Neural progenitor cell (in vitro differentiated cells): ENCODE measurements around the gene NKAIN1.
"Not testable (repeated sequence)": the region's sequence is repeated elsewhere in the genome, so short reads cannot be mapped to it uniquely, and the experiment has no call there.

Source experiments
- EZH2 ChIP-seq: fragments of 200-600 bp; sonication (generic); IDR thresholded peaks from 2 replicates; pipeline ENCODE4 v1.6.1; 2017; ENCODE audit warnings: antibody characterized with exemption, mild to moderate bottlenecking, moderate library complexity
- EZH2phosphoT487 ChIP-seq: fragments of 200-600 bp; sonication (generic); IDR thresholded peaks from 2 replicates; pipeline ENCODE4 v1.6.1; 2017; ENCODE audit warnings: antibody characterized with exemption
- TF ChIP-seq, protein P1 (sequence below): fragments of 200-600 bp; sonication (generic); IDR thresholded peaks from 2 replicates; pipeline ENCODE4 v1.5.1; 2017; ENCODE audit warnings: antibody characterized with exemption, mild to moderate bottlenecking

DNA sequence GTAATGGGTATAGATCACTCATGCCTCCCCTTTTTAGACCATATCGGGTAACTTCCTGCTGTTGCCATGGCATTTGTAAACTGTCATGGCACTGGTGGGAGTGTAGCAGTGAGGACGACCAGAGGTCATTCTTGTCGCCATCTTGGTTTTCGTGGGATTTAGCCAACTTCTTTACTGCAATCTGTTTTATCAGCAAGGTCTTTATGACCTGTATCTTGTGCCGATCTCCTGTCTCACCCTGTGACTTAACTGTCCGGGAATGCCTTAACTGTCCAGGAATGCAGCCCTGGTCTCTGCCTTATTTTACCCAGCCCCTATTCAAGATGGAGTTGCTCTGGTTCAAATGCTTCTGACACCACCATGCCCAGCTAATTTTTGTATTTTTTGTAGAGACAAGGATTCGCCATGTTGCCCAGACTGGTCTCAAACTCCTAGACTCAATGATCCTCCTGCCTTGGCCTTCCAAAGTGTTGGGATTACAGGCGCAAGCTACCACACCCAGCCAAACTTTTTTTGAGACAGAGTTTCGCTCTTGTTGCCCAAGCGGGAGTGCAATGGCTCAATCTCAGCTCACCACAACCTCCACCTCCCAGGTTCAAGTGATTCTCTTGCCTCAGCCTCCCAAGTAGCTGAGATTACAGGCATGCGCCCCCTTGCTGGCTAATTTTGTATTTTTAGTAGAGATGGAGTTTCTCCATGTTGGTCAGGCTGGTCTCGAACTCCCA is 100.7 kb downstream of the NKAIN1 start:
- TF ChIP-seq, protein P1, sequence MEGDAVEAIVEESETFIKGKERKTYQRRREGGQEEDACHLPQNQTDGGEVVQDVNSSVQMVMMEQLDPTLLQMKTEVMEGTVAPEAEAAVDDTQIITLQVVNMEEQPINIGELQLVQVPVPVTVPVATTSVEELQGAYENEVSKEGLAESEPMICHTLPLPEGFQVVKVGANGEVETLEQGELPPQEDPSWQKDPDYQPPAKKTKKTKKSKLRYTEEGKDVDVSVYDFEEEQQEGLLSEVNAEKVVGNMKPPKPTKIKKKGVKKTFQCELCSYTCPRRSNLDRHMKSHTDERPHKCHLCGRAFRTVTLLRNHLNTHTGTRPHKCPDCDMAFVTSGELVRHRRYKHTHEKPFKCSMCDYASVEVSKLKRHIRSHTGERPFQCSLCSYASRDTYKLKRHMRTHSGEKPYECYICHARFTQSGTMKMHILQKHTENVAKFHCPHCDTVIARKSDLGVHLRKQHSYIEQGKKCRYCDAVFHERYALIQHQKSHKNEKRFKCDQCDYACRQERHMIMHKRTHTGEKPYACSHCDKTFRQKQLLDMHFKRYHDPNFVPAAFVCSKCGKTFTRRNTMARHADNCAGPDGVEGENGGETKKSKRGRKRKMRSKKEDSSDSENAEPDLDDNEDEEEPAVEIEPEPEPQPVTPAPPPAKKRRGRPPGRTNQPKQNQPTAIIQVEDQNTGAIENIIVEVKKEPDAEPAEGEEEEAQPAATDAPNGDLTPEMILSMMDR: not testable (repeated sequence)
- not testable (repeated sequence) for TF ChIP-seq EZH2phosphoT487, EZH2
